Uterus (tissue), 4 donors: ENCODE data around the gene XYLT1. TPM values are rescaled to one million over a fixed set of nuclear protein-coding genes. Genes with fewer than 3 reads are reported as not detected.

ENCODE experiments used
- DNase-seq, 2 donors: peaks; one replicate each; pipeline ENCODE4 v3.0.0-alpha.2; 2019 to 2020
- H3K27ac ChIP-seq, 2 donors: fragments of 200-600 bp; sonication (generic); 1 replicate in 1 of 2; 2 replicates in 1 of 2; pipeline ENCODE4 v1.5.1; 2016 to 2018
- H3K27me3 ChIP-seq, 2 donors: fragments of 200-600 bp; sonication (generic); one replicate each; pipeline ENCODE4 v1.5.1; 2018 to 2019; ENCODE audit warnings: control low read depth in 1 of 2
- H3K36me3 ChIP-seq, 2 donors: fragments of 200-600 bp; sonication (generic); one replicate each; pipeline ENCODE4 v1.5.1; 2019; ENCODE audit warnings: control low read depth in 1 of 2
- H3K4me1 ChIP-seq, 2 donors: fragments of 200-600 bp; sonication (generic); one replicate each; pipeline ENCODE4 v1.5.1; 2018 to 2019; ENCODE audit warnings: control low read depth in 1 of 2
- H3K4me3 ChIP-seq, 2 donors: fragments of 200-600 bp; sonication (generic); 1 replicate in 1 of 2; 2 replicates in 1 of 2; pipeline ENCODE4 v1.5.1; 2018 to 2019; ENCODE audit warnings: mild to moderate bottlenecking in 1 of 2
- H3K9me3 ChIP-seq, 2 donors: fragments of 200-600 bp; sonication (generic); one replicate each; pipeline ENCODE4 v1.5.1; 2019; ENCODE audit warnings: control low read depth in 1 of 2
- POLR2A ChIP-seq, 2 donors: fragments of 450-650 bp; IDR thresholded peaks; one replicate each; pipeline ENCODE4 v1.6.1; 2016; ENCODE audit warnings: antibody characterized with exemption in 2 of 2, mild to moderate bottlenecking in 1 of 2, moderate library complexity in 1 of 2
- intact Hi-C: fragments of 100-400 bp; cut with DNase I; formaldehyde crosslinking; loops from one replicate; pipeline ENCODE4 v1.15.1; 2023; ENCODE audit warnings: low total_unique reads
- total RNA-seq, 4 donors: library from RNA; depleted of rRNA in 3 of 4; stranded (reverse); fragments of >200 nt in 3 of 4; gene quantifications; one replicate each; pipeline versions ENCODE4 v1.1.0 to v1.2.4, GENCODE V29; 2014 to 2023
- TF ChIP-seq, protein P1 (sequence below), 4 experiments: fragments of 200-600 bp in 2 of 4; fragments of 450-650 bp in 2 of 4; sonication (generic) in 2 of 4; IDR thresholded peaks; one replicate each; pipeline ENCODE4 v1.5.1; 2016 to 2019; ENCODE audit warnings: antibody characterized with exemption in 4 of 4, mild to moderate bottlenecking in 2 of 4, moderate library complexity in 1 of 4
- donor health status: DM: yes; HTN: yes; CAD: no.

Gene XYLT1
- total RNA-seq, 4 donors from 2014 or later = 1.5 to 42.2 (median 15.7) TPM

DNA sequence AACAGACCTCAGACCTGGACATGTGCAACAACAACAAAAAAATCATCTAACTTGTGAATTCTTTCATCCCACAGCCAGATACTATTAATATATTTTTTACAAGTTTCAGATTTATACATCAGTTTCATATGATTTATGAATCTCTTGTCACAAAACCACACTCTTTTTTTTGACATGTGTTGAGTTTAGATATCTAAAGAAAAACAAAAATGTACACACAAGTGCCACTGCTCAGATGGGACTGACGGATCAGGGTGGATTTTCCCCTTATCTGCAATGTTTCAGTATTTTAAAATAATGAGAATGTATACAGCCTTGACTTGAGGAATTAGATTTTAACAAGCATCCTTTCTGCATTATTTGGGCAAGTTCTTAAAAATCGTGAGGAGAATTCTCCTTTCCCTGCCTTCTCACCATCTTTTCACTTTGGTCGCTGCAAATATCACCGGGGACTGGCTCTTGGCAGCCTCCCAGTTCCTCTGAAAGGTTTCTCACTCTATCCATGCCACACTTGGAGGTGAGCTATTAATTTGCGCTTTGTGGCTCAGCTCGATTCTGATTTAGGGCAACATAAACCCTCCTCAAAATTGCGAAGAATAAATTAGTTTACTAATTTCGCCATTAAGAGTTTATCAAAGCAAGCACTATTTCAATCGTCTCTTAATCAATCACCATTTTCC lies 225.7 kb downstream of the XYLT1 start:
- no peaks in the 10 kb centered on the region for H3K36me3 ChIP-seq
- intact Hi-C loops = no loop called here
- no peak overlapping the region for H3K27ac ChIP-seq
- H3K9me3 ChIP-seq = no peaks in the 10 kb centered on the region
- H3K4me3 ChIP-seq = no peak overlapping the region
- TF ChIP-seq, protein P1, sequence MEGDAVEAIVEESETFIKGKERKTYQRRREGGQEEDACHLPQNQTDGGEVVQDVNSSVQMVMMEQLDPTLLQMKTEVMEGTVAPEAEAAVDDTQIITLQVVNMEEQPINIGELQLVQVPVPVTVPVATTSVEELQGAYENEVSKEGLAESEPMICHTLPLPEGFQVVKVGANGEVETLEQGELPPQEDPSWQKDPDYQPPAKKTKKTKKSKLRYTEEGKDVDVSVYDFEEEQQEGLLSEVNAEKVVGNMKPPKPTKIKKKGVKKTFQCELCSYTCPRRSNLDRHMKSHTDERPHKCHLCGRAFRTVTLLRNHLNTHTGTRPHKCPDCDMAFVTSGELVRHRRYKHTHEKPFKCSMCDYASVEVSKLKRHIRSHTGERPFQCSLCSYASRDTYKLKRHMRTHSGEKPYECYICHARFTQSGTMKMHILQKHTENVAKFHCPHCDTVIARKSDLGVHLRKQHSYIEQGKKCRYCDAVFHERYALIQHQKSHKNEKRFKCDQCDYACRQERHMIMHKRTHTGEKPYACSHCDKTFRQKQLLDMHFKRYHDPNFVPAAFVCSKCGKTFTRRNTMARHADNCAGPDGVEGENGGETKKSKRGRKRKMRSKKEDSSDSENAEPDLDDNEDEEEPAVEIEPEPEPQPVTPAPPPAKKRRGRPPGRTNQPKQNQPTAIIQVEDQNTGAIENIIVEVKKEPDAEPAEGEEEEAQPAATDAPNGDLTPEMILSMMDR (IDR thresholded peaks at IDR 0.05) = no peak
- TF ChIP-seq POLR2A (IDR thresholded peaks at IDR 0.05) = no peak
- DNase-seq = no peak
- no peaks in the 10 kb centered on the region for H3K27me3 ChIP-seq
- H3K4me1 ChIP-seq = no peaks in the 10 kb centered on the region

DNA sequence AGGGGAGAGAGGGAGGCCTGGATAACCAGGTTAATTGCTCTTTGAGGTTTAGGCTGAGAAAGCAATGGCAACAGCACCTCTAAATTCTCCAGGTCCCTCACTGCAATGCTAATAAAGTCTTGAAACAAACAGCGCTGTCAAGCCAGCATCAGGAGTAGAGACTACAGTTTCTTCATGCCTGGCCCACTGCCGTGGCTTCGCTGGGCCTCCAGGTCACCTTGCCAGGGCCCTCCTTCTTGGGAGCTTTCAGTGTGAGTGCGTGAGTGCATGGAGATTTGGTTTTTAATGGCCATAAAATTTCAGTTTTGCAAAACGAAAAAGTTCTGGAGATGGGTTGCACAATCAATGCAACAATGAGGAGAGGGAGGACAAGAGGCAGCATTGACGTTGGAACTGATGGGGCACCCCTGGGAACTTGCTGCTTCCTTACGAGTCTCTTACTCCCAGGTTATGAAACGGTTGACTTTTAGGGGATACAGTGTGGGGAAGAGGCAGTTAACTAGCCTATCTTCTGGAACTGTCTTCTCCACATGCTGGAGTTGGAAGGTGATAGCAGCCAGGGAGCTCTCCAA lies 229.4 kb downstream of the XYLT1 start:
- Histone ChIP-seq H3K4me1 (no peaks in the 10 kb centered on the region), H3K27me3 (no peaks in the 10 kb centered on the region), H3K9me3 (no peaks in the 10 kb centered on the region), H3K4me3 (no peak overlapping the region), H3K27ac (no peak overlapping the region), H3K36me3 (no peaks in the 10 kb centered on the region)
- peak; percentile 22 to 38 for DNase-seq
- TF ChIP-seq POLR2A (IDR thresholded peaks at IDR 0.05) = no peak
- intact Hi-C loops = no loop called here

DNA sequence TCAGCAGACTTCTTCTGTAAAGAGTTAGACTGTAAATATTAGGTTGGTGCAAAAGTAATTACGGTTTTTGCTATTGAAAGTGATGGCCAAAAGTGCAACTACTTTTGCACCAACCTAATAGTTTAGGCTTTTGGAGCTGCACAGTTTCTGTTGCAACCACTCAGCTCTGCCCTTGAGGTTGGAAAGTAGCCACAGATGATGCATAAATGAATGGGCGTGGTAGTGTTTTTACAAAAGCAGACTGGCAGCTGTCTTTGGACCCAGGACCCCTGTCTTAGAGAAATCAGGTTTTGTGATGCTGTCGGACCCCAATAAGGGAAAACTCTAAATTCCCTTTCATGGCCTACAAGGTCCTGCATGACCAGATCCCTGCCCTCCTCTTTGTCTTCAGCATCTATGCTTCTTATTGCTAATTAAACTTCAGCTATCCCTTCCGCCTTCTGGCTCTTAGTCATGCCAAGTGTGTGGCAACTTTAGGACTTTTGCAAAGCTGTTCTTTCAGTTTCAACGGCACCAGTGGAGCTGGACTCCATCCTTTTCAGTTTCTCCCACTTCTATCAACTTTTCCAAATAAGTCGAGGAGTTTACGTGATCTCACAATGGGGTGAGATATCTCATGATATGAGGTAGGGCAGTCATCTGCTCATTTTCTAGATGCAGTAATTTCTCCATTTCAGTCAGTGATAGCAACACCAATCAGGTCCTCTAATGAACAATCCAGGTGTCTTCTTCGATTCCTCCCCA lies 232.3 kb downstream of the XYLT1 start:
- Histone ChIP-seq H3K27me3 (no peaks in the 10 kb centered on the region), H3K4me1 (no peaks in the 10 kb centered on the region), H3K9me3 (no peaks in the 10 kb centered on the region), H3K36me3 (no peaks in the 10 kb centered on the region), H3K4me3 (no peak overlapping the region), H3K27ac (no peak overlapping the region)
- no peak for TF ChIP-seq POLR2A (IDR thresholded peaks at IDR 0.05)
- TF ChIP-seq, protein P1 (IDR thresholded peaks at IDR 0.05) = no peak
- intact Hi-C loops = no loop called here
- no peak for DNase-seq

DNA sequence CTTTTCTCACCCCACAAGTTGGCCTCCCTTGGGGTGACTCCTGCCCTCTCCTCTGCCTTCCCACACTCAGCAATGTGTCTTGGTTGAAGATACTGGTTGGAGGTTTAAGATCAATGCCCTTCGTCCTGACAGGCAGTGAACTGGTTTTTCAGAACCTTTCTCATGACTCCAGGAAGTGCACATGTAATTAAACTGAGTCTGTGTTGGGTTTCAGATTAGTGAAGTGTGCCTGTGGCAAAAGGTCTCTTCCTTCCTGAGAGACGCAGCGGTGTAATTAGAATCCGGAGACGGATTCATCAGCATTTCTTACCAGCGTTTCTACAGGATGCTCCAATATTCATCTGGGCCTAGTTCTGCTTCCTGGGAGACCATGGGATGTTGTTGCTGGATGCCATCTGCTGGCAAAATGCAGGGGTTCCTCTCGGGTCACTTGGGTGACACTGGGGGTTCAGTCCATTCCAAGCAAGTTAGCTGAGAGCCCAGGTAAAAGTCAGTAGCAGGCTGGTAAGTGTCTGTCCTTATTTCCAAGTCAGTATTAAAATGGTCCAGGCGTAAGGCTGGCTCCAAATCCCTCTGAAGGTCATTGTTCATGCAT lies 233.3 kb downstream of the XYLT1 start:
- Histone ChIP-seq H3K36me3 (no peaks in the 10 kb centered on the region), H3K4me1 (no peaks in the 10 kb centered on the region), H3K27me3 (no peaks in the 10 kb centered on the region), H3K9me3 (no peaks in the 10 kb centered on the region), H3K4me3 (no peak overlapping the region), H3K27ac (no peak overlapping the region)
- intact Hi-C loops = no loop called here
- no peak for TF ChIP-seq POLR2A (IDR thresholded peaks at IDR 0.05)
- TF ChIP-seq, protein P1 (IDR thresholded peaks at IDR 0.05) = no peak
- no peak for DNase-seq

DNA sequence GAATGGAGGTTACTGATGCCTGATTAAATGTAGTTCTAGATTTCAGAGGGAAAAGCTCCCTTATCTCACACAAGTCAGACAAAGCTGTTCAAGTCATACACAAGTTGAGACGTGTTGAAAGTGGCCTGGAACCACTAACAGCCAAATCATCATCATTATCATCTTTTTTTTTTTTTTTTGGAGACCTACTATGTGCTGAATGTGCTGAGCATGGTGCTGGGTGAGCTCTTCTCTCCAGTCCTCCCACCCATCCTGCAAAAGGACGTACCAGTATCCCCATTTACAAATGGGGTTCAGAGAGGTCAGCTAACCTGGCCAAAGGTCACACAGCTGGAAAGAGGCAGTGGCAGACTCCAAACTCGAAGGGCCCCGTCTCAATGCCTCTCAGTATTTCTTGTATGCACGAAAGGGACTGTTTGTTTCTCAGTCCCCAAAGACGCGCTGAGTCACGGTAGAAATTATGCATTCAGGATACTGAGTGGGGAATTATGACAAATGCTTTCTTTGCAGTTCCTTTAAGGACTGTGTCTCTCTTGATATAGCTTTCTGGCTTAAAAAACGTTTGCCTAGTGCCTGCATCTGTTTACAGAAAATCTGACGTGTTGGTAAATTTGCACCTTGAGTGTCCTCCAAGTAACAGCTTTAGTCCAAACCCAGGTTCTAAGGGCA lies 235.5 kb downstream of the XYLT1 start:
- Histone ChIP-seq H3K4me3 (no peak overlapping the region), H3K9me3 (no peaks in the 10 kb centered on the region), H3K27me3 (no peaks in the 10 kb centered on the region), H3K4me1 (no peaks in the 10 kb centered on the region), H3K27ac (no peak overlapping the region), H3K36me3 (no peaks in the 10 kb centered on the region)
- intact Hi-C loops = no loop called here
- DNase-seq = no peak
- TF ChIP-seq, protein P1 (IDR thresholded peaks at IDR 0.05) = no peak
- no peak for TF ChIP-seq POLR2A (IDR thresholded peaks at IDR 0.05)
